SK-N-SH (cell line): ENCODE results near the gene COMMD10. TPM values are rescaled to one million over a fixed set of nuclear protein-coding genes. Genes with fewer than 3 reads are reported as not detected.

Source experiments
- CTCF ChIA-PET: fragments of 300-600, 350-600 bp; formaldehyde crosslinking; extraction: SDS; loops from one replicate; lab custom pipeline; 2021; lab: Yijun Ruan, JAX
- POLR2A ChIA-PET: fragments of 350-600 bp; sonication (Branson Sonifier 250); formaldehyde crosslinking; extraction: SDS; loops from one replicate; lab custom pipeline; 2020; ENCODE audit warnings: antibody characterized with exemption, inconsistent platforms; lab: Yijun Ruan, JAX
- DNase-seq: peaks from one replicate; pipeline ENCODE4 v3.0.0; 2012
- H2AFZ ChIP-seq: fragments of 200-600 bp; sonication (generic); 2 replicates; pipeline ENCODE4 v1.8.1; 2016; ENCODE audit warnings: antibody characterized with exemption, mild to moderate bottlenecking, low read depth
- H3F3A ChIP-seq: fragments of 200-600 bp; sonication (generic); replicated peaks from 2 replicates; pipeline ENCODE3; 2016; ENCODE audit warnings: antibody characterized with exemption, mild to moderate bottlenecking; ENCODE audit not compliant: insufficient read depth
- H3K27ac ChIP-seq, 2 experiments: fragments of 200-500 bp in 1 of 2; fragments of 200-600 bp in 1 of 2; sonication (Bioruptor generic) in 1 of 2; sonication (generic), shearing (Covaris generic) in 1 of 2; 2 replicates each; pipeline versions ENCODE4 v1.5.1 to v1.6.1; 2014 to 2016; ENCODE audit warnings: low read depth in 2 of 2, inconsistent platforms in 1 of 2, low read length in 1 of 2, mild to moderate bottlenecking in 1 of 2, mixed read lengths in 1 of 2
- H3K27me3 ChIP-seq: fragments of 200-600 bp; sonication (generic), shearing (Covaris generic); 2 replicates; pipeline ENCODE4 v1.6.1; 2016; ENCODE audit warnings: mixed run types; ENCODE audit not compliant: insufficient read depth
- H3K36me3 ChIP-seq, 2 experiments: fragments of 200-500 bp in 1 of 2; fragments of 200-600 bp in 1 of 2; sonication (Bioruptor generic) in 1 of 2; sonication (generic) in 1 of 2; replicated peaks in 1 of 2; 2 replicates each; pipeline versions ENCODE3 to v1.5.1; 2014 to 2016; ENCODE audit warnings: low read length in 1 of 2, mild to moderate bottlenecking in 1 of 2; ENCODE audit not compliant: insufficient read depth in 2 of 2, control insufficient read depth in 1 of 2
- H3K4me1 ChIP-seq, 2 experiments: fragments of 200-500 bp in 1 of 2; fragments of 200-600 bp in 1 of 2; sonication (Bioruptor generic) in 1 of 2; sonication (generic), shearing (Covaris generic) in 1 of 2; 2 replicates each; pipeline versions ENCODE4 v1.5.1 to v1.6.1; 2014 to 2016; ENCODE audit warnings: low read depth in 1 of 2, low read length in 1 of 2, mixed run types in 1 of 2; ENCODE audit not compliant: insufficient read depth in 2 of 2, control insufficient read depth in 1 of 2
- H3K4me2 ChIP-seq: fragments of 200-600 bp; sonication (generic), shearing (Covaris generic); 2 replicates; pipeline ENCODE4 v1.6.1; 2017; ENCODE audit warnings: mixed run types
- H3K4me3 ChIP-seq, 2 experiments: fragments of 200-500 bp in 1 of 2; fragments of 200-600 bp in 1 of 2; sonication (Bioruptor generic) in 1 of 2; sonication (generic), shearing (Covaris generic) in 1 of 2; 2 replicates each; pipeline versions ENCODE4 v1.5.1 to v1.8.1; 2014 to 2016; ENCODE audit warnings: low read depth in 2 of 2, inconsistent platforms in 1 of 2, low read length in 1 of 2, mild to moderate bottlenecking in 1 of 2, mixed read lengths in 1 of 2, moderate library complexity in 1 of 2
- H3K79me2 ChIP-seq: fragments of 200-600 bp; sonication (generic); 2 replicates; pipeline ENCODE4 v1.8.1; 2017; ENCODE audit warnings: mild to moderate bottlenecking; ENCODE audit not compliant: insufficient read depth
- H3K9ac ChIP-seq: fragments of 200-600 bp; sonication (generic); 2 replicates; pipeline ENCODE4 v1.6.1; 2017; ENCODE audit warnings: mixed run types
- H3K9me2 ChIP-seq: fragments of 200-600 bp; sonication (generic); 2 replicates; pipeline ENCODE4 v1.6.1; 2017; ENCODE audit warnings: mixed run types
- H3K9me3 ChIP-seq: fragments of 200-600 bp; sonication (generic); 2 replicates; pipeline ENCODE4 v1.6.1; 2017; ENCODE audit warnings: mixed run types, mild to moderate bottlenecking, moderate library complexity
- H4K20me1 ChIP-seq: fragments of 200-600 bp; sonication (generic); 2 replicates; pipeline ENCODE4 v1.6.1; 2017; ENCODE audit warnings: mild to moderate bottlenecking, mixed run types; ENCODE audit not compliant: insufficient read depth
- CHD2 ChIP-seq: fragments of 150-350 bp; IDR thresholded peaks from 2 replicates; pipeline ENCODE4 v1.6.1; 2018; ENCODE audit warnings: low read length; ENCODE audit not compliant: partially characterized antibody
- ELF1 ChIP-seq: IDR thresholded peaks from 2 replicates; pipeline ENCODE4 v1.4.0; 2012
- EP300 ChIP-seq, 2 experiments: IDR thresholded peaks; 2 replicates each; pipeline versions ENCODE4 v1.4.0 to v1.6.1; 2012; ENCODE audit warnings: borderline replicate concordance in 1 of 2, low read depth in 1 of 2, low read length in 1 of 2
- EZH2phosphoT487 ChIP-seq: fragments of 200-600 bp; sonication (generic); IDR thresholded peaks from 2 replicates; pipeline ENCODE4 v1.6.1; 2017; ENCODE audit warnings: low read depth, mixed run types, mild to moderate bottlenecking, antibody characterized with exemption, moderate library complexity, borderline replicate concordance
- FOXM1 ChIP-seq: IDR thresholded peaks from 2 replicates; pipeline ENCODE4 v1.4.0; 2012; ENCODE audit warnings: low read depth, mild to moderate bottlenecking
- JUND ChIP-seq: IDR thresholded peaks from 2 replicates; pipeline ENCODE4 v1.4.0; 2012
- MAX ChIP-seq: IDR thresholded peaks from 2 replicates; pipeline ENCODE4 v1.4.0; 2012; ENCODE audit warnings: low read depth
- NFIC ChIP-seq: IDR thresholded peaks from 2 replicates; pipeline ENCODE4 v1.4.0; 2012; ENCODE audit warnings: borderline replicate concordance
- POLR2AphosphoS5 ChIP-seq: IDR thresholded peaks from 2 replicates; pipeline ENCODE4 v1.6.1; 2012; ENCODE audit warnings: low read depth, low read length
- RAD21 ChIP-seq: IDR thresholded peaks from 2 replicates; pipeline ENCODE4 v1.6.1; 2012; ENCODE audit warnings: mild to moderate bottlenecking, low read length
- RCOR1 ChIP-seq: fragments of 150-350 bp; IDR thresholded peaks from 2 replicates; pipeline ENCODE4 v1.6.1; 2017; ENCODE audit warnings: antibody characterized with exemption, low read length
- RFX5 ChIP-seq: IDR thresholded peaks from 2 replicates; pipeline ENCODE4 v1.6.1; 2012; ENCODE audit warnings: mild to moderate bottlenecking, improper control_type of control experiment, low read length
- RXRA ChIP-seq: IDR thresholded peaks from 2 replicates; pipeline ENCODE4 v1.4.0; 2012; ENCODE audit warnings: low read depth, mild to moderate bottlenecking, borderline replicate concordance
- SIN3A ChIP-seq: IDR thresholded peaks from 2 replicates; pipeline ENCODE4 v1.6.1; 2012; ENCODE audit warnings: low read depth, mild to moderate bottlenecking, low read length, moderate library complexity, borderline replicate concordance
- SMC3 ChIP-seq: IDR thresholded peaks from 2 replicates; pipeline ENCODE4 v1.6.1; 2012; ENCODE audit warnings: low read depth, low read length, improper control_type of control experiment
- TCF12 ChIP-seq: IDR thresholded peaks from 2 replicates; pipeline ENCODE4 v1.4.0; 2012
- TEAD4 ChIP-seq: IDR thresholded peaks from 2 replicates; pipeline ENCODE4 v1.4.0; 2012; ENCODE audit warnings: mild to moderate bottlenecking, borderline replicate concordance; ENCODE audit not compliant: insufficient read depth
- ZBTB33 ChIP-seq: IDR thresholded peaks from 2 replicates; pipeline ENCODE4 v1.4.0; 2012; ENCODE audit warnings: low read depth, borderline replicate concordance
- WGBS: methylation state at CpG from one replicate; pipeline ENCODE4 v1.1.6; 2017; ENCODE audit warnings: low lambda C conversion rate; 5-methylcytosine and 5-hydroxymethylcytosine counted together
- polyA plus RNA-seq, 3 experiments: library from polyadenylated mRNA; depleted of rRNA; stranded (reverse); fragments of >200 nt; gene quantifications; 2 replicates each; pipeline ENCODE4 v1.2.3, GENCODE V29; 2012
- TF ChIP-seq, protein P1 (sequence below): IDR thresholded peaks from 2 replicates; pipeline ENCODE4; 2012
- TF ChIP-seq, protein P2 (sequence below): IDR thresholded peaks from 2 replicates; pipeline ENCODE4 v1.6.1; 2012; ENCODE audit warnings: mild to moderate bottlenecking, low read depth, low read length, moderate library complexity
- TF ChIP-seq, protein P3 (sequence below): IDR thresholded peaks from 2 replicates; pipeline ENCODE4 v1.4.0; 2012; ENCODE audit warnings: low read depth, borderline replicate concordance

Gene COMMD10
- polyA plus RNA-seq, 1 of the 3 experiments (the other 2 are of a cell fraction), result 9.4 TPM

- no peak for TF ChIP-seq ZBTB33
- TF ChIP-seq EZH2phosphoT487, result no peak
- TF ChIP-seq EP300 (IDR thresholded peaks at IDR 0.05; ENCODE audit: borderline replicate concordance in 1 of 2, low read depth in 1 of 2, low read length in 1 of 2), result no peak
- TF ChIP-seq, protein P1, sequence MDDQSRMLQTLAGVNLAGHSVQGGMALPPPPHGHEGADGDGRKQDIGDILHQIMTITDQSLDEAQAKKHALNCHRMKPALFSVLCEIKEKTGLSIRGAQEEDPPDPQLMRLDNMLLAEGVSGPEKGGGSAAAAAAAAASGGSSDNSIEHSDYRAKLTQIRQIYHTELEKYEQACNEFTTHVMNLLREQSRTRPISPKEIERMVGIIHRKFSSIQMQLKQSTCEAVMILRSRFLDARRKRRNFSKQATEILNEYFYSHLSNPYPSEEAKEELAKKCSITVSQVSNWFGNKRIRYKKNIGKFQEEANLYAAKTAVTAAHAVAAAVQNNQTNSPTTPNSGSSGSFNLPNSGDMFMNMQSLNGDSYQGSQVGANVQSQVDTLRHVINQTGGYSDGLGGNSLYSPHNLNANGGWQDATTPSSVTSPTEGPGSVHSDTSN, result no peak
- peak; percentile 70 for TF ChIP-seq ELF1
- TF ChIP-seq RAD21, result no peak
- peak; percentile 86 for TF ChIP-seq POLR2AphosphoS5
- no peak for TF ChIP-seq JUND
- TF ChIP-seq TEAD4, result no peak
- TF ChIP-seq MAX, result peak; percentile 98
- no peak for TF ChIP-seq RFX5
- TF ChIP-seq NFIC, result no peak
- no peak for TF ChIP-seq TCF12
- TF ChIP-seq, all 33 proteins: peak for 11
Measured at GRCh38 chr5:116084871-116085715, at the start of gene COMMD10 (continued).

GRCh38 chr5:116035123-116035522, 49.7 kb upstream of the COMMD10 start:
- whole genome bisulfite sequencing, result 75% methylated on average over 5 of the region's 5 CpGs
- Histone ChIP-seq H3K27ac (no peak overlapping the region), H3K79me2 (no peaks in the 10 kb centered on the region), H3K9ac (no peak overlapping the region), H3K9me3 (no peaks in the 10 kb centered on the region), H2AFZ (no peak overlapping the region), H4K20me1 (no peaks in the 10 kb centered on the region)
- CTCF ChIA-PET, result interaction anchor here (2.7 kb wide), 1 partner anchor 33 kb away, joined by 12 read pairs; no protein-coding TSS in a partner anchor
- TF ChIP-seq, protein P2, sequence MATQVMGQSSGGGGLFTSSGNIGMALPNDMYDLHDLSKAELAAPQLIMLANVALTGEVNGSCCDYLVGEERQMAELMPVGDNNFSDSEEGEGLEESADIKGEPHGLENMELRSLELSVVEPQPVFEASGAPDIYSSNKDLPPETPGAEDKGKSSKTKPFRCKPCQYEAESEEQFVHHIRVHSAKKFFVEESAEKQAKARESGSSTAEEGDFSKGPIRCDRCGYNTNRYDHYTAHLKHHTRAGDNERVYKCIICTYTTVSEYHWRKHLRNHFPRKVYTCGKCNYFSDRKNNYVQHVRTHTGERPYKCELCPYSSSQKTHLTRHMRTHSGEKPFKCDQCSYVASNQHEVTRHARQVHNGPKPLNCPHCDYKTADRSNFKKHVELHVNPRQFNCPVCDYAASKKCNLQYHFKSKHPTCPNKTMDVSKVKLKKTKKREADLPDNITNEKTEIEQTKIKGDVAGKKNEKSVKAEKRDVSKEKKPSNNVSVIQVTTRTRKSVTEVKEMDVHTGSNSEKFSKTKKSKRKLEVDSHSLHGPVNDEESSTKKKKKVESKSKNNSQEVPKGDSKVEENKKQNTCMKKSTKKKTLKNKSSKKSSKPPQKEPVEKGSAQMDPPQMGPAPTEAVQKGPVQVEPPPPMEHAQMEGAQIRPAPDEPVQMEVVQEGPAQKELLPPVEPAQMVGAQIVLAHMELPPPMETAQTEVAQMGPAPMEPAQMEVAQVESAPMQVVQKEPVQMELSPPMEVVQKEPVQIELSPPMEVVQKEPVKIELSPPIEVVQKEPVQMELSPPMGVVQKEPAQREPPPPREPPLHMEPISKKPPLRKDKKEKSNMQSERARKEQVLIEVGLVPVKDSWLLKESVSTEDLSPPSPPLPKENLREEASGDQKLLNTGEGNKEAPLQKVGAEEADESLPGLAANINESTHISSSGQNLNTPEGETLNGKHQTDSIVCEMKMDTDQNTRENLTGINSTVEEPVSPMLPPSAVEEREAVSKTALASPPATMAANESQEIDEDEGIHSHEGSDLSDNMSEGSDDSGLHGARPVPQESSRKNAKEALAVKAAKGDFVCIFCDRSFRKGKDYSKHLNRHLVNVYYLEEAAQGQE, result no peak
- no peak for TF ChIP-seq FOXM1
- TF ChIP-seq RCOR1, result no peak
- TF ChIP-seq SMC3, result no peak
- TF ChIP-seq, protein P3, sequence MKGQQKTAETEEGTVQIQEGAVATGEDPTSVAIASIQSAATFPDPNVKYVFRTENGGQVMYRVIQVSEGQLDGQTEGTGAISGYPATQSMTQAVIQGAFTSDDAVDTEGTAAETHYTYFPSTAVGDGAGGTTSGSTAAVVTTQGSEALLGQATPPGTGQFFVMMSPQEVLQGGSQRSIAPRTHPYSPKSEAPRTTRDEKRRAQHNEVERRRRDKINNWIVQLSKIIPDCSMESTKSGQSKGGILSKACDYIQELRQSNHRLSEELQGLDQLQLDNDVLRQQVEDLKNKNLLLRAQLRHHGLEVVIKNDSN, result no peak
- no peak for TF ChIP-seq ZBTB33
- TF ChIP-seq ELF1, result no peak
- no peak for TF ChIP-seq CHD2
- no peak for TF ChIP-seq RXRA
- no peak for TF ChIP-seq POLR2AphosphoS5
- no peak for TF ChIP-seq RFX5
- TF ChIP-seq SIN3A, result no peak
- TF ChIP-seq, all 33 proteins: peak for 0
- POLR2A ChIA-PET, result no interaction called here
- DNase-seq, result no peak
- Histone ChIP-seq H3K4me1 (no peaks in the 10 kb centered on the region), H3F3A (no peaks in the 10 kb centered on the region), H3K4me3 (no peak overlapping the region), H3K36me3 (no peaks in the 10 kb centered on the region), H3K27me3 (no peaks in the 10 kb centered on the region; the same call in 1 of the 2 replicates), H3K4me2 (no peak overlapping the region), H3K9me2 (no peaks in the 10 kb centered on the region)
